GM12875 (cell line): ENCODE results near the gene TOPBP1.

ENCODE experiments used
- H3K4me3 ChIP-seq: one replicate; pipeline ENCODE4 v1.5.1; 2011; ENCODE audit warnings: low read depth, low read length, control low read depth
- CTCF ChIP-seq: IDR thresholded peaks from 2 replicates; pipeline ENCODE4 v1.5.1; 2011; ENCODE audit warnings: low read depth, mild to moderate bottlenecking, control low read depth, inconsistent platforms, low read length, moderate library complexity, borderline replicate concordance; ENCODE audit not compliant: insufficient read depth

Gene TOPBP1

GRCh38 chr3:133607816-133608215 lies 53.9 kb downstream of the TOPBP1 start:
- no peak for TF ChIP-seq CTCF
- H3K4me3 ChIP-seq, result no peak overlapping the region

GRCh38 chr3:133606902-133607301 lies 54.8 kb downstream of the TOPBP1 start:
- no peak for TF ChIP-seq CTCF

GRCh38 chr3:133606342-133606741 lies 55.4 kb downstream of the TOPBP1 start:
- no peak for TF ChIP-seq CTCF
- no peak overlapping the region for H3K4me3 ChIP-seq

More at GRCh38 chr3:133606902-133607301, 54.8 kb downstream of the TOPBP1 start:
- no peak overlapping the region for H3K4me3 ChIP-seq

- H3K4me3 ChIP-seq, result no peak overlapping the region
- TF ChIP-seq CTCF, result no peak
Measured at GRCh38 chr3:133600572-133601081, 61.1 kb downstream of the TOPBP1 start.

GRCh38 chr3:133599280-133599679 lies 62.5 kb downstream of the TOPBP1 start:
- no peak for TF ChIP-seq CTCF
- no peak overlapping the region for H3K4me3 ChIP-seq

- no peak for TF ChIP-seq CTCF
- no peak overlapping the region for H3K4me3 ChIP-seq
Measured at GRCh38 chr3:133598405-133598804, 63.3 kb downstream of the TOPBP1 start.

- H3K4me3 ChIP-seq, result no peak overlapping the region
- no peak for TF ChIP-seq CTCF
Measured at GRCh38 chr3:133595341-133595740, 66.4 kb downstream of the TOPBP1 start.
